Thoracic aorta (tissue), 2 donors: ENCODE measurements around the gene GAS6. TPM values are rescaled to one million over a fixed set of nuclear protein-coding genes. Genes with fewer than 3 reads are reported as not detected.
A peak's percentile ranks its signal among the peaks of the same experiment; 100 is the strongest.

ENCODE experiments used
- ATAC-seq: fragments of 150-250 bp; one replicate; pipeline ENCODE4 v1.8.0; 2017; ENCODE audit warnings: low read depth; ENCODE audit not compliant: insufficient number of reproducible peaks, low FRiP score
- DNase-seq: peaks from one replicate; pipeline ENCODE4 v3.0.0-alpha.2; 2020; ENCODE audit warnings: low spot score
- H3K27ac ChIP-seq, 2 donors: fragments of 200-600 bp; sonication (generic); 1 replicate in 1 of 2; 2 replicates in 1 of 2; pipeline ENCODE4 v1.5.1; 2016; ENCODE audit warnings: mild to moderate bottlenecking in 2 of 2, moderate library complexity in 2 of 2
- H3K27me3 ChIP-seq: fragments of 200-600 bp; sonication (generic); replicated peaks from 2 replicates; pipeline ENCODE4 v1.6.0; 2016; ENCODE audit warnings: mild to moderate bottlenecking; ENCODE audit not compliant: insufficient read depth
- H3K36me3 ChIP-seq: fragments of 200-600 bp; sonication (generic); one replicate; pipeline ENCODE4 v1.5.1; 2016
- H3K4me1 ChIP-seq, 2 donors: fragments of 200-600 bp; sonication (generic); 1 replicate in 1 of 2; 2 replicates in 1 of 2; pipeline versions ENCODE4 v1.5.1 to v1.6.0; 2016; ENCODE audit warnings: low read depth in 2 of 2, mild to moderate bottlenecking in 1 of 2; ENCODE audit not compliant: control insufficient read depth in 1 of 2
- H3K4me3 ChIP-seq: fragments of 200-600 bp; sonication (generic); 2 replicates; pipeline ENCODE4 v1.5.1; 2016; ENCODE audit warnings: mild to moderate bottlenecking
- H3K9me3 ChIP-seq: fragments of 200-600 bp; sonication (generic); 2 replicates; pipeline ENCODE4 v1.5.1; 2016
- CTCF ChIP-seq: fragments of 200-600 bp; sonication (generic); IDR thresholded peaks from one replicate; pipeline ENCODE4 v1.5.1; 2019; ENCODE audit warnings: antibody characterized with exemption
- total RNA-seq, 2 donors: library from RNA; depleted of rRNA; stranded (reverse); fragments of >200 nt; gene quantifications; one replicate each; pipeline versions ENCODE4 v1.1.0 to v1.2.3, GENCODE V29; 2016

Gene GAS6
- total RNA-seq, 2 donors from 2014 or later = 854 to 1,319 TPM

- peak; percentile 90 for TF ChIP-seq CTCF
- peaks cover 41 to 70% of the 10 kb centered on the region in 2 donors for H3K4me1 ChIP-seq
Measured at GRCh38 chr13:113816946-113817859, 46.7 kb downstream of the GAS6 start.

DNA sequence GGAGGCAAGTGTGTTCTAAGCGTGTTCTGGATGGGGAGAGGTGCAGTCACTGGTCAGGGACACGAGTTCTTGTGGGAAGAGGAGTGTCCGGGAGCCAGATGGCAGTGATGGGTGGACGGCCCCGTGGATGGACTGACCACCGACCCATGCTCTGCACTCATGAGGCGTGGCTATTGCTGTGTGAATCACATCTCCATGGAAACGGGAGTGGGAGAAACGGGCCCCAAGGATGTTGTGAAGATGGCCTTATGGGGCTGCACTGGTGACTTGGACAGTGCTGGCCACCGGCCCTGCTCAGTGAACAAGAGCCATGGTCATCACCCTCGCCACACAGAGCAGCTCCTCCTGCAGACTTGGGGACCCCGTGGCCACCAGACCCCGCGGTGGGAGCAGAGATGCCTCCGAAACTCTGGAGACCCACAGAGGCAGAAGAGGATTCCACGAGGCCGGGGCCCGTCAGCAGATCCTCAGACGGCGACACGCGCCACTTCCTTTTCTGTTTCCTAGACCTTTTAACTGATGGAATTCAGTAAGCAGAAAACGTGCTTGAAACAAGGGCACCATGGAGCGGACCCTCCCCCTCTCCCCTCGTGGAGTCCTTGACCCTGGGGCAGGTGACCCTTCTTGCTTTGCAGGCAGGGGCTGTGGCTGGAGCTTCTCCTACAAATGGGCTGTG is 47.5 kb downstream of the GAS6 start:
- no peak for DNase-seq
- Histone ChIP-seq H3K4me3 (peak overlapping the region; percentile 25), H3K27me3 (no peaks in the 10 kb centered on the region), H3K36me3 (peaks cover 7% of the 10 kb centered on the region), H3K27ac (peak overlapping the region; percentile 6 to 60), H3K9me3 (no peaks in the 10 kb centered on the region), H3K4me1 (peaks cover 36 to 61% of the 10 kb centered on the region in 2 donors)
- ATAC-seq = no peak
- no peak for TF ChIP-seq CTCF

More at GRCh38 chr13:113816946-113817859, 46.7 kb downstream of the GAS6 start:
- Histone ChIP-seq H3K4me3 (peak overlapping the region; percentile 25), H3K27ac (peak overlapping the region; percentile 72 to 92), H3K36me3 (peaks cover 8% of the 10 kb centered on the region), H3K9me3 (no peaks in the 10 kb centered on the region), H3K27me3 (no peaks in the 10 kb centered on the region)
- ATAC-seq = peak; percentile 38
- peak; percentile 89 for DNase-seq

- TF ChIP-seq CTCF = no peak
- Histone ChIP-seq H3K4me3 (peak overlapping the region; percentile 25), H3K27ac (no peak overlapping the region), H3K36me3 (peaks cover 3% of the 10 kb centered on the region), H3K9me3 (no peaks in the 10 kb centered on the region), H3K27me3 (no peaks in the 10 kb centered on the region), H3K4me1 (peaks cover 32 to 52% of the 10 kb centered on the region in 2 donors)
- ATAC-seq (no peak), DNase-seq (no peak)
Measured at GRCh38 chr13:113815151-113816058, 48.5 kb downstream of the GAS6 start.

GRCh38 chr13:113814435-113814821 is 49.4 kb downstream of the GAS6 start:
- Histone ChIP-seq H3K27ac (peak overlapping the region in 1 of 2 donors; percentile 63), H3K36me3 (no peaks in the 10 kb centered on the region), H3K4me1 (peaks cover 29 to 42% of the 10 kb centered on the region in 2 donors), H3K27me3 (no peaks in the 10 kb centered on the region), H3K9me3 (no peaks in the 10 kb centered on the region), H3K4me3 (peak overlapping the region; percentile 17)
- no peak for DNase-seq
- no peak for ATAC-seq
- no peak for TF ChIP-seq CTCF
